ENCODE measurements around the gene NDUFV2.

Gene NDUFV2

GRCh38 chr18:9117980-9118841 lies 15.7 kb downstream of the NDUFV2 start:
- FAIRE-seq, result peak; percentile 56
- no peak for TF ChIP-seq CTCF (IDR thresholded peaks at IDR 0.05; ENCODE audit: insufficient read depth, missing control alignments)
- no peak for DNase-seq (ENCODE audit: insufficient read length, low spot score)

- TF ChIP-seq CTCF (IDR thresholded peaks at IDR 0.05; ENCODE audit: insufficient read depth, missing control alignments), result no peak
- DNase-seq (ENCODE audit: insufficient read length, low spot score) (no peak), FAIRE-seq (no peak)
Observed at GRCh38 chr18:9120796-9121195, 18.3 kb downstream of the NDUFV2 start.

GRCh38 chr18:9123520-9123919 lies 21.0 kb downstream of the NDUFV2 start:
- DNase-seq (ENCODE audit: insufficient read length, low spot score), result no peak
- FAIRE-seq, result peak; percentile 87
- TF ChIP-seq CTCF (IDR thresholded peaks at IDR 0.05; ENCODE audit: insufficient read depth, missing control alignments), result no peak

DNA sequence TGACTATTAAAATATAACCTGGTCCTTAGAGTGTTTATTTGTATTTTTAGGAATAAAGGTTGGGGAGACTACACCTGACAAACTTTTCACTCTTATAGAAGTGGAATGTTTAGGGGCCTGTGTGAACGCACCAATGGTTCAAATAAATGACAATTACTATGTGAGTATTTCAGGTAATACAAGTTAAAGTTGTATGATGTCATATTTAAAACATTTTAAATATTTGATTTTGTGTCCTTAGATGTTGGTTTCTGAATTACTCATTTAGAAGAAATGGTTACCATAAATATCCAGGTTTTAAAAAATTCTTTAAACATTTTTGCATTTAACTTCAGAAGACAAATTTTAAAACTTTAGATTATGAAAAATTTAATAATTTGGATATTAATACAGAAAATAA lies 22.3 kb downstream of the NDUFV2 start:
- FAIRE-seq (no peak), DNase-seq (ENCODE audit: insufficient read length, low spot score) (no peak)
- no peak for TF ChIP-seq CTCF (IDR thresholded peaks at IDR 0.05; ENCODE audit: insufficient read depth, missing control alignments)

DNA sequence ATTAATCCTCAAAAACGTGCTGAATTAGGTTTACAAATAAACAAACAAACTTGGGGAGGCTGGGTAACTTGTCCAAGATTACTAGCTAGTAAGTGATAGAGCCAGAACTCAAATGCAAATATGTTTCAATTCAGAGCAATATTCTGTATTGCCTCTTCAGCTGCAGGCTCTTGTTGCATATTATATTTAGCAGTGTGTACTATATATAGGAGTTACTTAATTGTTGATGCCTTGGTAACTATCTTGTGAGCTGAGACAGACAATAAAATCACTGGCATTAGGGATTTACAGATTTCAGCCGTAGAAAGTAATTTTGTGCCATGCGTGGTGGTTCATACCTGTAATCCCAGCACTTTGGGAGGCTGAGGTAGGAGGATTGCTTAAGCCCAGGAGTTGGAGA lies 23.8 kb downstream of the NDUFV2 start:
- FAIRE-seq, result peak; percentile 51
- TF ChIP-seq CTCF (IDR thresholded peaks at IDR 0.05; ENCODE audit: insufficient read depth, missing control alignments), result no peak
- DNase-seq (ENCODE audit: insufficient read length, low spot score), result no peak

GRCh38 chr18:9130195-9130594 lies 27.7 kb downstream of the NDUFV2 start:
- no peak for TF ChIP-seq CTCF (IDR thresholded peaks at IDR 0.05; ENCODE audit: insufficient read depth, missing control alignments)
- no peak for FAIRE-seq

GRCh38 chr18:9130806-9131205 lies 28.3 kb downstream of the NDUFV2 start:
- TF ChIP-seq CTCF (IDR thresholded peaks at IDR 0.05; ENCODE audit: insufficient read depth, missing control alignments), result no peak
- DNase-seq (ENCODE audit: insufficient read length, low spot score) (no peak), FAIRE-seq (no peak)

More at GRCh38 chr18:9130195-9130594, 27.7 kb downstream of the NDUFV2 start:
- DNase-seq (ENCODE audit: insufficient read length, low spot score), result no peak

Measured in D721Med (cell line).